ENCODE measurements around the gene MSI2. TPM values are rescaled to one million over a fixed set of nuclear protein-coding genes. Genes with fewer than 3 reads are reported as not detected.

MSI2 gene
- total and polyA plus RNA-seq, 2 experiments from 2014 or later, result 18.9 to 41.8 TPM

GRCh38 chr17:57207396-57207795 is 48.9 kb upstream of the MSI2 start (continued):
- TF ChIP-seq ZNF462 (CRISPR knock-in tag; IDR thresholded peaks at IDR 0.05), result no peak
- TF ChIP-seq EZH2 (IDR thresholded peaks at IDR 0.05; ENCODE audit: low read depth, unreplicated experiment), result no peak
- TF ChIP-seq STAT1 (IDR thresholded peaks at IDR 0.05; ENCODE audit: unreplicated experiment), result no peak
- TF ChIP-seq POLR2AphosphoS5 (IDR thresholded peaks at IDR 0.05; ENCODE audit: low read depth), result no peak
- TF ChIP-seq ZNF331 (CRISPR knock-in tag; IDR thresholded peaks at IDR 0.05; ENCODE audit: low read depth), result no peak
- no peak for TF ChIP-seq CTCF (conservative IDR thresholded peaks at IDR 0.05; ENCODE audit: low read depth in 2 of 2)
- TF ChIP-seq EZH2phosphoT487 (IDR thresholded peaks at IDR 0.05; ENCODE audit: unreplicated experiment), result no peak

DNA sequence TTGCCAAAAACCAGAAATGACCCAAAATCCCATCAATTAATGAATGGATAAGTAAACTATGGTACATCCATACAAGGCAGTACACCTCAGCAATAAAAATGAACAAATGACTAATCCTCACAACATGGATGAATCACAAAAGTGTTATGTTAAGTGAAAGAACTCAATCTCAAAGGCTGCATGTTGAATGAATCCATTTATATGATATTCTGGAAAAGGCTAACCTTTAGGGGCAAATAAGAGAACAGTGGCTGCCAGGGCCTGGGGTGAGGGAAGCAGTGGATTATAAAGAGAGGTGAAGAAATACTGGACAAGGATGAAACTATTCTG is 46.1 kb upstream of the MSI2 start:
- Histone ChIP-seq H3K36me3 (ENCODE audit: insufficient read depth) (no peaks in the 10 kb centered on the region), H3K4me1 (ENCODE audit: insufficient read depth) (no peaks in the 10 kb centered on the region), H3K27me3 (ENCODE audit: insufficient read depth) (no peaks in the 10 kb centered on the region), H3F3A (replicated peaks; ENCODE audit: low read depth) (no peaks in the 10 kb centered on the region), H3K9me2 (ENCODE audit: insufficient read depth) (peaks cover 9% of the 10 kb centered on the region; the same call in 1 of the 2 replicates), H3K4me2 (no peak overlapping the region), H3K79me2 (replicated peaks; ENCODE audit: insufficient read depth) (no peaks in the 10 kb centered on the region), H2AFZ (no peak overlapping the region), H3K27ac (ENCODE audit: low read depth) (no peak overlapping the region), H4K20me1 (replicated peaks; ENCODE audit: insufficient read depth) (no peaks in the 10 kb centered on the region), H3K4me3 (no peak overlapping the region)
- Mint-ChIP-seq H3K27me3 (ENCODE audit: insufficient read depth, low read depth, poor library complexity) (no peaks in the 10 kb centered on the region), H3K4me3 (no peak overlapping the region), H3K4me1 (peaks cover 3% of the 10 kb centered on the region; the same call in 1 of the 3 replicates), H3K36me3 (ENCODE audit: low read depth) (no peaks in the 10 kb centered on the region), H3K27ac (no peak overlapping the region), H3K9me3 (peaks cover 21% of the 10 kb centered on the region; the same call in 2 of the 3 replicates)
- ATAC-seq, result no peak
- DNase-seq (ENCODE audit: low spot score), result no peak
- TF ChIP-seq ZNF114 (CRISPR knock-in tag; IDR thresholded peaks at IDR 0.05), result no peak
- no peak for TF ChIP-seq JUNB (IDR thresholded peaks at IDR 0.05; ENCODE audit: unreplicated experiment)
- TF ChIP-seq ZNF331 (CRISPR knock-in tag; IDR thresholded peaks at IDR 0.05; ENCODE audit: low read depth), result no peak
- no peak for TF ChIP-seq REST (IDR thresholded peaks at IDR 0.05; ENCODE audit: unreplicated experiment)
- no peak for TF ChIP-seq STAT1 (IDR thresholded peaks at IDR 0.05; ENCODE audit: unreplicated experiment)
- no peak for TF ChIP-seq POLR2AphosphoS5 (IDR thresholded peaks at IDR 0.05; ENCODE audit: low read depth)
- TF ChIP-seq, protein P1, sequence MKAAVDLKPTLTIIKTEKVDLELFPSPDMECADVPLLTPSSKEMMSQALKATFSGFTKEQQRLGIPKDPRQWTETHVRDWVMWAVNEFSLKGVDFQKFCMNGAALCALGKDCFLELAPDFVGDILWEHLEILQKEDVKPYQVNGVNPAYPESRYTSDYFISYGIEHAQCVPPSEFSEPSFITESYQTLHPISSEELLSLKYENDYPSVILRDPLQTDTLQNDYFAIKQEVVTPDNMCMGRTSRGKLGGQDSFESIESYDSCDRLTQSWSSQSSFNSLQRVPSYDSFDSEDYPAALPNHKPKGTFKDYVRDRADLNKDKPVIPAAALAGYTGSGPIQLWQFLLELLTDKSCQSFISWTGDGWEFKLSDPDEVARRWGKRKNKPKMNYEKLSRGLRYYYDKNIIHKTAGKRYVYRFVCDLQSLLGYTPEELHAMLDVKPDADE (IDR thresholded peaks at IDR 0.05), result no peak

All from GM23338 (cell line).